Measurements from ENCODE around the gene GFAP. TPM values are rescaled to one million over a fixed set of nuclear protein-coding genes. Genes with fewer than 3 reads are reported as not detected.

GFAP gene
- total RNA-seq, 1 experiment from 2014 or later, result not detected

- TF ChIP-seq EZH2 (IDR thresholded peaks at IDR 0.05; ENCODE audit: borderline replicate concordance, low read depth, low read length, poor library complexity, severe bottlenecking), result no peak
- TF ChIP-seq CTCF (conservative IDR thresholded peaks at IDR 0.05; ENCODE audit: low read depth, low read length), result no peak
- Histone ChIP-seq H3K27me3 (replicated peaks; ENCODE audit: insufficient read depth, low read depth, low read length, poor library complexity) (no peaks in the 10 kb centered on the region), H3K4me3 (ENCODE audit: low read depth, low read length, poor library complexity, severe bottlenecking) (no peak overlapping the region), H3K36me3 (ENCODE audit: insufficient read depth, low read length, poor library complexity, severe bottlenecking) (peaks cover 31% of the 10 kb centered on the region), H3K4me1 (ENCODE audit: insufficient read depth, low read length, poor library complexity, severe bottlenecking) (no peaks in the 10 kb centered on the region), H3K9me3 (ENCODE audit: low read depth, low read length, poor library complexity, severe bottlenecking) (no peaks in the 10 kb centered on the region), H3K27ac (ENCODE audit: low read depth, low read length, poor library complexity, severe bottlenecking) (no peak overlapping the region)
- ChIA-PET CTCF (interaction anchor here (0.6 kb wide), 1 partner anchor 41 kb away, joined by 5 read pairs; no protein-coding TSS in a partner anchor), POLR2A (ENCODE audit: low non-redundant PET) (no interaction called here)
- intact Hi-C loops (cut with micrococcal nuclease; ENCODE audit: unreplicated experiment), result loop anchor here (1.0 kb wide), 1 partner anchor 91 kb away; no protein-coding TSS in a partner anchor
- no TSS peak for BruUV-seq (replicated peaks)
- DNase-seq (ENCODE audit: low spot score), result no peak
Observed at GRCh38 chr17:44864831-44865230, 50.5 kb downstream of the GFAP start.

GRCh38 chr17:44863061-44863918 is 52.0 kb downstream of the GFAP start:
- Histone ChIP-seq H3K27me3 (replicated peaks; ENCODE audit: insufficient read depth, low read depth, low read length, poor library complexity) (no peaks in the 10 kb centered on the region), H3K4me1 (ENCODE audit: insufficient read depth, low read length, poor library complexity, severe bottlenecking) (no peaks in the 10 kb centered on the region), H3K36me3 (ENCODE audit: insufficient read depth, low read length, poor library complexity, severe bottlenecking) (peaks cover 30% of the 10 kb centered on the region), H3K4me3 (ENCODE audit: low read depth, low read length, poor library complexity, severe bottlenecking) (no peak overlapping the region), H3K9me3 (ENCODE audit: low read depth, low read length, poor library complexity, severe bottlenecking) (no peaks in the 10 kb centered on the region), H3K27ac (ENCODE audit: low read depth, low read length, poor library complexity, severe bottlenecking) (no peak overlapping the region)
- BruUV-seq (replicated peaks), result no TSS peak
- ChIA-PET POLR2A (ENCODE audit: low non-redundant PET) (no interaction called here), CTCF (no interaction called here)
- no peak for DNase-seq (ENCODE audit: low spot score)
- intact Hi-C loops (cut with micrococcal nuclease; ENCODE audit: unreplicated experiment), result no loop called here
- no peak for TF ChIP-seq EZH2 (IDR thresholded peaks at IDR 0.05; ENCODE audit: borderline replicate concordance, low read depth, low read length, poor library complexity, severe bottlenecking)
- TF ChIP-seq CTCF (conservative IDR thresholded peaks at IDR 0.05; ENCODE audit: low read depth, low read length), result no peak

GRCh38 chr17:44862278-44862914 is 52.9 kb downstream of the GFAP start:
- CTCF ChIA-PET, result no interaction called here
- BruUV-seq (replicated peaks), result no TSS peak
- no peak overlapping the region for H3K27ac ChIP-seq (ENCODE audit: low read depth, low read length, poor library complexity, severe bottlenecking)

More at GRCh38 chr17:44862278-44862914, 52.9 kb downstream of the GFAP start:
- intact Hi-C loops (cut with micrococcal nuclease; ENCODE audit: unreplicated experiment), result no loop called here
- Histone ChIP-seq H3K36me3 (ENCODE audit: insufficient read depth, low read length, poor library complexity, severe bottlenecking) (peaks cover 22% of the 10 kb centered on the region), H3K9me3 (ENCODE audit: low read depth, low read length, poor library complexity, severe bottlenecking) (no peaks in the 10 kb centered on the region), H3K4me3 (ENCODE audit: low read depth, low read length, poor library complexity, severe bottlenecking) (no peak overlapping the region), H3K27me3 (replicated peaks; ENCODE audit: insufficient read depth, low read depth, low read length, poor library complexity) (no peaks in the 10 kb centered on the region), H3K4me1 (ENCODE audit: insufficient read depth, low read length, poor library complexity, severe bottlenecking) (no peaks in the 10 kb centered on the region)
- POLR2A ChIA-PET (ENCODE audit: low non-redundant PET), result no interaction called here
- TF ChIP-seq CTCF (conservative IDR thresholded peaks at IDR 0.05; ENCODE audit: low read depth, low read length) (no peak), EZH2 (IDR thresholded peaks at IDR 0.05; ENCODE audit: borderline replicate concordance, low read depth, low read length, poor library complexity, severe bottlenecking) (no peak)
- DNase-seq (ENCODE audit: low spot score), result no peak
